ENCODE measurements around the gene CHN1.
A peak's percentile ranks its signal among the peaks of the same experiment; 100 is the strongest.

The CHN1 gene

DNA sequence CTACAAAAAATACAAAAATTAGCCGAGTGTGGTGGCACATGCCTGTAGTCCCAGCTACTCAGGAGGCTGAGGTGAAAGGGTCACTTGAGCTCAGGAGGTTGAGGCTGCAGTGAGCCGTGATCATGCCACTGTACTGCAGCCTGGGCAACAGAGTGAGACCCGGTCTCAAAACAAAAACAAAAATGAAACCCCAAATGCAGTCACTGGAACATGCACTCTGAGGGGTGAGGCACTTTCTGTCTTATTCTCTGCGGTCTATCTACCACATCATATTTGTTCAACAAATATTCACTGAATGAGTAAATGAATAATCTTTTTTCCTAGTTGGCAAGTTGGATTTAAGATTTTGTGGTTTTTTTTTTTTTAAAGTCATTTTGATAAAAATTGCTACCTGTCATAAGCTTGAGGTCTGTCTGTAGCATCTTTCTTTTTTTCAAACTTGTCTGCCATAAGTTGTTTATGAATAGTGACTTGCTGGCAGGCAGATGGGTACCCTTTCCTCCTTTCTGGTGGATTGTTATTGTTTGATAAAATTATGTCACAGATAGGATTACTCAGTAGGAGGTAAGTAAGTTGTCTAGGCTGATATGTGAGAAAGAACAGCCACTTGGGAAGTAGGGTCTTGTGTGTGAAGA, 252.7 kb downstream of the CHN1 start:
- peak overlapping the region; percentile 71 for H3K27ac Mint-ChIP-seq
- H3K4me3 Mint-ChIP-seq: no peak overlapping the region
- H3K4me1 Mint-ChIP-seq: peaks cover 51% of the 10 kb centered on the region
- DNase-seq: no peak
- H3K9me3 Mint-ChIP-seq: no peaks in the 10 kb centered on the region
- H3K27me3 Mint-ChIP-seq: no peaks in the 10 kb centered on the region
- ATAC-seq: peak; percentile 68
- H3K36me3 Mint-ChIP-seq (ENCODE audit: low read depth): no peaks in the 10 kb centered on the region

DNA sequence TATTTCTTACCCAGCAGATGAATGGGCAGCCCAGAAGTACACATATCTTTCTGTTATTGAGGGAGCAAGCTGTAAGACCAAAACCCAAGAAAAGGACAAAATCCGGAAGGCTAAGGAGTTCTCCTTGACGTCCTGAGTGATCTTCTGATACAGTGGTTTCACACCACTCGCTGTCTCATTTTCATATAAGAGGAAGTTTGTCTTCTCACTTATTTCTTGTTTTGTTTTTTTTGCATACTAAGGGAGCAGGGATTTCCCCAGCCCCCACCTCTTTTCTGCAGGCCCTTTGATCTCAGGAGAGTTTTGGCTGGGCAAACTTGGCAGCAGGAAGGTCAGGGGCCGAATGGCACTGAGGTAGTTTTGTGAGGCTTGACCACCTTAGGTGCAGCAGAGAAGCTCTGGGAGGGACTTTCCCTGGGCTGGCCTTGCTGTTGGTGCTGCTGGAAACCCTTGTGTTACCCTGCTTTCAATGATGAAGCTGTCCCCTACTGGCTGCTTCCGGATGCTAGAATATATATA, 254.2 kb downstream of the CHN1 start:
- Mint-ChIP-seq H3K4me3 (peak overlapping the region; percentile 5), H3K9me3 (no peaks in the 10 kb centered on the region), H3K27ac (peak overlapping the region; percentile 84), H3K27me3 (no peaks in the 10 kb centered on the region), H3K36me3 (ENCODE audit: low read depth) (no peaks in the 10 kb centered on the region), H3K4me1 (peaks cover 51% of the 10 kb centered on the region)
- ATAC-seq (peak; percentile 30), DNase-seq (peak; percentile 53)

DNA sequence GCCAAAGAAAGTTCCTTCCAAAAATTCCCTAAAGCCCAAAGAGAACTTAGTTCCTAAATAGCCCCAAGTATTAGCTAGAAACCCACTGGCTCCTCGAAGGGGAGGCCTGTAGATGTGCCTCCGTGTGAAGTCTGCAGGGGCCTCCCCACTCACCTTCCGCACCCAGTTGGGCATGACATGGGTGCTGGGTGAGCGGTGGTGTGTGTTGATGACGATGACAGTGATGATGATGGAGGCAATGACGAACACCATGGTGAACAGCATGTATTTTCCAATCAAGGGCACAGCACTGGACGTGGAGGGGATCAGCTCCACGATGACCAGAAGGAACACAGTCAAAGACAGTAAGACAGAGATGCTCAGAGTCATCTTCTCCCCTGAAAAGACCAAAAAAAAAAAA, 255.4 kb downstream of the CHN1 start:
- DNase-seq (no peak), ATAC-seq (peak; percentile 14)
- H3K27me3 Mint-ChIP-seq: no peaks in the 10 kb centered on the region
- peaks cover 51% of the 10 kb centered on the region for H3K4me1 Mint-ChIP-seq
- no peaks in the 10 kb centered on the region for H3K9me3 Mint-ChIP-seq
- no peaks in the 10 kb centered on the region for H3K36me3 Mint-ChIP-seq (ENCODE audit: low read depth)
- no peak overlapping the region for H3K4me3 Mint-ChIP-seq
- H3K27ac Mint-ChIP-seq: peak overlapping the region; percentile 79

DNA sequence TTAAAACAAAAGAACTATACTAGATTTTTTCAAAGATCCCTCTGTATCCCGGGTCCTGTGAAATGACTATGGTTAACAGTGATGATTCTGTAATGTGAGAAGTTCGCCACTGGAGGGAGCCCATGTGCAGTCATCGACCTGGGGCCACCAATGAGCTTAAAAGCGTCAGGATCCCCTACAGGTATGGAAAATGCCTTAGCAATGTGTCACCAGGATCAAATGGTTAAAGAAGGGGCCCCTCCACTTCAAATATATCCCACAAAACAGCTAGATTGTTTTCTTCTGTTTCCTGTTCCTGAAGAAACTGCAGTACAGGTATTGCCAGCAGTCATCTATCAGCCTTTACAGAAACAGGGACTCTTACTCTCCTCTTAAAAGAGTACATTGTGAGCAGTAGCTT, 256.2 kb downstream of the CHN1 start:
- Mint-ChIP-seq H3K36me3 (ENCODE audit: low read depth) (no peaks in the 10 kb centered on the region), H3K27me3 (no peaks in the 10 kb centered on the region), H3K4me3 (no peak overlapping the region), H3K27ac (no peak overlapping the region), H3K9me3 (no peaks in the 10 kb centered on the region), H3K4me1 (peaks cover 51% of the 10 kb centered on the region)
- ATAC-seq: no peak
- DNase-seq: peak; percentile 80

Data from activated naive CD8-positive, alpha-beta T cell treated with anti-CD3 and anti-CD28 coated beads, Interleukin-2, amount 50 U/mL, for 24 hours (primary cell).